ENCODE results near the gene PTPN1.
A peak's percentile ranks its signal among the peaks of the same experiment; 100 is the strongest.
"Not testable (repeated sequence)": the region's sequence is repeated elsewhere in the genome, so short reads cannot be mapped to it uniquely, and the experiment has no call there.

Gene PTPN1

GRCh38 chr20:50559856-50560638, 49.9 kb downstream of the PTPN1 start:
- DNase-seq: no peak

GRCh38 chr20:50560867-50561266, 50.7 kb downstream of the PTPN1 start:
- DNase-seq: no peak

GRCh38 chr20:50561379-50562078, 51.3 kb downstream of the PTPN1 start:
- DNase-seq: peak in 1 of 5 donors; percentile 83

GRCh38 chr20:50562262-50562701, 52.1 kb downstream of the PTPN1 start:
- no peak for DNase-seq

GRCh38 chr20:50563133-50563944, 53.2 kb downstream of the PTPN1 start:
- no peak for DNase-seq

- DNase-seq: no peak
These were observed 55.2 kb downstream of the PTPN1 start for GRCh38 chr20:50565383-50565782.

GRCh38 chr20:50565871-50566270, 55.7 kb downstream of the PTPN1 start:
- no peak for DNase-seq

- no peak for DNase-seq
These were observed 57.8 kb downstream of the PTPN1 start for GRCh38 chr20:50567860-50568548.

- no peak for DNase-seq
These were observed 58.4 kb downstream of the PTPN1 start for GRCh38 chr20:50568549-50568942.

- not testable (repeated sequence) for DNase-seq
These were observed 59.3 kb downstream of the PTPN1 start for GRCh38 chr20:50569487-50569863.

GRCh38 chr20:50569864-50570836, 60.0 kb downstream of the PTPN1 start:
- peak in 4 of 5 donors; percentile 11 to 73 (median 18) for DNase-seq

GRCh38 chr20:50571466-50571865, 61.3 kb downstream of the PTPN1 start:
- no peak for DNase-seq

- DNase-seq: no peak
These were observed 63.0 kb downstream of the PTPN1 start for GRCh38 chr20:50572938-50573777.

- DNase-seq: no peak
These were observed 63.9 kb downstream of the PTPN1 start for GRCh38 chr20:50574108-50574507.

- no peak for DNase-seq
These were observed 64.4 kb downstream of the PTPN1 start for GRCh38 chr20:50574586-50574985.

- DNase-seq: peak; percentile 28 to 67 (median 50)
These were observed 65.9 kb downstream of the PTPN1 start for GRCh38 chr20:50575865-50576720.

- no peak for DNase-seq
These were observed 67.2 kb downstream of the PTPN1 start for GRCh38 chr20:50577175-50578018.

- DNase-seq: no peak
These were observed 68.0 kb downstream of the PTPN1 start for GRCh38 chr20:50578061-50578777.
